ENCODE data around the gene RELN. TPM values are rescaled to one million over a fixed set of nuclear protein-coding genes. Genes with fewer than 3 reads are reported as not detected.

RELN gene
- total RNA-seq, 1 experiment from 2014 or later = 0.10 TPM

DNA sequence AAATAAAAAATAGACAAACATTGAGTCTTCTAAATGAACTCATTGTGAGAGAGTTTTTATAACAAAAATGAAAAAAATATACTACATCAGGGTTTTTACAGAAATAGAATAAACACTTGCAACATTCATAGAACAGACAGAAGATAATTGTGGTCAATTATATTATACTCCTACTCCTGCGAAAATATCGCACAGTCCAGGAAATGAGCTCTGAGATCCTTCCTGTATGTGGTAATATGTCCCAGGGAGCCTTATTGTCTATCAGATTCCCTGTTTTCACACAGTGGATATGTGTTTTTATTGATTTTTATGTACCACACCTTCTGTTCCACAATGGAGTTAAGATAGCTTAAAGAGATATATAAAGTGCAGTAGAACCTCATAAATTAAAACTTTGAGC is 27.5 kb upstream of the RELN start:
- ChIA-PET CTCF (no interaction called here), POLR2A (no interaction called here)
- Histone ChIP-seq H3K4me1 (ENCODE audit: control insufficient read depth, insufficient read depth, low read length) (no peaks in the 10 kb centered on the region), H3K27me3 (ENCODE audit: control insufficient read depth, insufficient read depth, low read length) (no peaks in the 10 kb centered on the region), H3K36me3 (ENCODE audit: control insufficient read depth, insufficient read depth, low read length) (no peaks in the 10 kb centered on the region), H3K4me3 (ENCODE audit: low read depth in 2 of 2, low read length in 2 of 2) (no peak overlapping the region), H3K9me3 (ENCODE audit: control insufficient read depth, insufficient read depth, low read depth, low read length) (no peaks in the 10 kb centered on the region), H3K27ac (ENCODE audit: low read length) (no peak overlapping the region)
- intact Hi-C loops (cut with micrococcal nuclease; ENCODE audit: unreplicated experiment) (no loop called here), in situ Hi-C loops (cut with HindIII; ENCODE audit: low pct_unique_long_range_greater_than_20kb, low sequenced_read_pairs) (no loop called here)
- DNase-seq (ENCODE audit: low read depth, low spot score) (no peak), ATAC-seq (no peak)
- TF ChIP-seq SIN3A (IDR thresholded peaks at IDR 0.05; ENCODE audit: borderline replicate concordance, insufficient read depth, low read depth, low read length) = no peak
- TF ChIP-seq, protein P1, sequence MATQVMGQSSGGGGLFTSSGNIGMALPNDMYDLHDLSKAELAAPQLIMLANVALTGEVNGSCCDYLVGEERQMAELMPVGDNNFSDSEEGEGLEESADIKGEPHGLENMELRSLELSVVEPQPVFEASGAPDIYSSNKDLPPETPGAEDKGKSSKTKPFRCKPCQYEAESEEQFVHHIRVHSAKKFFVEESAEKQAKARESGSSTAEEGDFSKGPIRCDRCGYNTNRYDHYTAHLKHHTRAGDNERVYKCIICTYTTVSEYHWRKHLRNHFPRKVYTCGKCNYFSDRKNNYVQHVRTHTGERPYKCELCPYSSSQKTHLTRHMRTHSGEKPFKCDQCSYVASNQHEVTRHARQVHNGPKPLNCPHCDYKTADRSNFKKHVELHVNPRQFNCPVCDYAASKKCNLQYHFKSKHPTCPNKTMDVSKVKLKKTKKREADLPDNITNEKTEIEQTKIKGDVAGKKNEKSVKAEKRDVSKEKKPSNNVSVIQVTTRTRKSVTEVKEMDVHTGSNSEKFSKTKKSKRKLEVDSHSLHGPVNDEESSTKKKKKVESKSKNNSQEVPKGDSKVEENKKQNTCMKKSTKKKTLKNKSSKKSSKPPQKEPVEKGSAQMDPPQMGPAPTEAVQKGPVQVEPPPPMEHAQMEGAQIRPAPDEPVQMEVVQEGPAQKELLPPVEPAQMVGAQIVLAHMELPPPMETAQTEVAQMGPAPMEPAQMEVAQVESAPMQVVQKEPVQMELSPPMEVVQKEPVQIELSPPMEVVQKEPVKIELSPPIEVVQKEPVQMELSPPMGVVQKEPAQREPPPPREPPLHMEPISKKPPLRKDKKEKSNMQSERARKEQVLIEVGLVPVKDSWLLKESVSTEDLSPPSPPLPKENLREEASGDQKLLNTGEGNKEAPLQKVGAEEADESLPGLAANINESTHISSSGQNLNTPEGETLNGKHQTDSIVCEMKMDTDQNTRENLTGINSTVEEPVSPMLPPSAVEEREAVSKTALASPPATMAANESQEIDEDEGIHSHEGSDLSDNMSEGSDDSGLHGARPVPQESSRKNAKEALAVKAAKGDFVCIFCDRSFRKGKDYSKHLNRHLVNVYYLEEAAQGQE (IDR thresholded peaks at IDR 0.05; ENCODE audit: insufficient read depth in 1 of 2, low read depth in 2 of 2, low read length in 1 of 2) = no peak
- TF ChIP-seq, protein P2, sequence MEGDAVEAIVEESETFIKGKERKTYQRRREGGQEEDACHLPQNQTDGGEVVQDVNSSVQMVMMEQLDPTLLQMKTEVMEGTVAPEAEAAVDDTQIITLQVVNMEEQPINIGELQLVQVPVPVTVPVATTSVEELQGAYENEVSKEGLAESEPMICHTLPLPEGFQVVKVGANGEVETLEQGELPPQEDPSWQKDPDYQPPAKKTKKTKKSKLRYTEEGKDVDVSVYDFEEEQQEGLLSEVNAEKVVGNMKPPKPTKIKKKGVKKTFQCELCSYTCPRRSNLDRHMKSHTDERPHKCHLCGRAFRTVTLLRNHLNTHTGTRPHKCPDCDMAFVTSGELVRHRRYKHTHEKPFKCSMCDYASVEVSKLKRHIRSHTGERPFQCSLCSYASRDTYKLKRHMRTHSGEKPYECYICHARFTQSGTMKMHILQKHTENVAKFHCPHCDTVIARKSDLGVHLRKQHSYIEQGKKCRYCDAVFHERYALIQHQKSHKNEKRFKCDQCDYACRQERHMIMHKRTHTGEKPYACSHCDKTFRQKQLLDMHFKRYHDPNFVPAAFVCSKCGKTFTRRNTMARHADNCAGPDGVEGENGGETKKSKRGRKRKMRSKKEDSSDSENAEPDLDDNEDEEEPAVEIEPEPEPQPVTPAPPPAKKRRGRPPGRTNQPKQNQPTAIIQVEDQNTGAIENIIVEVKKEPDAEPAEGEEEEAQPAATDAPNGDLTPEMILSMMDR (IDR thresholded peaks at IDR 0.05) = no peak
- no peak for TF ChIP-seq POLR2AphosphoS5 (IDR thresholded peaks at IDR 0.05; ENCODE audit: low read depth, low read length)
- no peak for TF ChIP-seq TCF7L2 (IDR thresholded peaks at IDR 0.05; ENCODE audit: low read depth, low read length)
- no TSS peak for BruUV-seq (replicated peaks)

DNA sequence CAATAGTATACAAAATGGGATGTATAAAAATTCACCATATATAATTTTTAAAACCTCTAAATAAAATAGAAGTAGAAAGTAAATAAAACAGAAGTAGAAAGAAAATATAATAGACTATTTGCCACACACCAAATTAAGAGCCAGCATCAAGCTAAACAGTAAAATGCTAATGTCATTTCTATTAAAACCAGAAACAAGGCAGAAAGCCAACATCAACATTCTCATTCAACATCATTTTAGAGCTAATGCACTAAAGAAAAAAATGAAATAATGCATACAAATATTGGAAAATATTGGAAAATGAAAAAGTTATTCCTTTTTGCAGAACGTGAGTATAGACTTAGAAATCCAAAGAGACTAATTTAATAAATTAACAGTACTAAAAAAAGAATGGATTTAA is 23.4 kb upstream of the RELN start:
- Histone ChIP-seq H3K36me3 (ENCODE audit: control insufficient read depth, insufficient read depth, low read length) (no peaks in the 10 kb centered on the region), H3K9me3 (ENCODE audit: control insufficient read depth, insufficient read depth, low read depth, low read length) (no peaks in the 10 kb centered on the region), H3K4me3 (ENCODE audit: low read depth in 2 of 2, low read length in 2 of 2) (no peak overlapping the region), H3K4me1 (ENCODE audit: control insufficient read depth, insufficient read depth, low read length) (no peaks in the 10 kb centered on the region), H3K27me3 (ENCODE audit: control insufficient read depth, insufficient read depth, low read length) (no peaks in the 10 kb centered on the region), H3K27ac (ENCODE audit: low read length) (no peak overlapping the region)
- ChIA-PET POLR2A (no interaction called here), CTCF (no interaction called here)
- in situ Hi-C loops (cut with HindIII; ENCODE audit: low pct_unique_long_range_greater_than_20kb, low sequenced_read_pairs) (no loop called here), intact Hi-C loops (cut with micrococcal nuclease; ENCODE audit: unreplicated experiment) (no loop called here)
- DNase-seq (ENCODE audit: low read depth, low spot score) (no peak), ATAC-seq (no peak)
- TF ChIP-seq POLR2AphosphoS5 (IDR thresholded peaks at IDR 0.05; ENCODE audit: low read depth, low read length) (no peak), TCF7L2 (IDR thresholded peaks at IDR 0.05; ENCODE audit: low read depth, low read length) (no peak), SIN3A (IDR thresholded peaks at IDR 0.05; ENCODE audit: borderline replicate concordance, insufficient read depth, low read depth, low read length) (no peak)
- TF ChIP-seq, protein P1 (IDR thresholded peaks at IDR 0.05; ENCODE audit: insufficient read depth in 1 of 2, low read depth in 2 of 2, low read length in 1 of 2) = no peak
- TF ChIP-seq, protein P2 (IDR thresholded peaks at IDR 0.05) = no peak
- no TSS peak for BruUV-seq (replicated peaks)

Measured in Panc1 (cell line).